Parathyroid adenoma (tissue), 2 donors: ENCODE results near the gene PTGDS.

ENCODE experiments used
- H2AFZ ChIP-seq: fragments of 300-600 bp; sonication (generic); one replicate; pipeline ENCODE4 v1.7.0; 2017; ENCODE audit warnings: antibody characterized with exemption, mild to moderate bottlenecking
- H3K27ac ChIP-seq: fragments of 300-600 bp; sonication (generic); one replicate; pipeline ENCODE4 v1.7.0; 2017
- H3K27me3 ChIP-seq: fragments of 300-600 bp; sonication (generic); one replicate; pipeline ENCODE4 v1.7.0; 2017; ENCODE audit warnings: low read length; ENCODE audit not compliant: control insufficient read depth, insufficient read depth
- H3K36me3 ChIP-seq: fragments of 300-600 bp; sonication (generic); one replicate; pipeline ENCODE4 v1.7.0; 2017; ENCODE audit warnings: low read length; ENCODE audit not compliant: control insufficient read depth, insufficient read depth
- H3K4me1 ChIP-seq: fragments of 300-600 bp; sonication (generic); one replicate; pipeline ENCODE4 v1.7.0; 2017; ENCODE audit warnings: control low read depth
- H3K4me2 ChIP-seq: fragments of 300-600 bp; sonication (generic); one replicate; pipeline ENCODE4 v1.7.0; 2017; ENCODE audit warnings: low read length
- H3K4me3 ChIP-seq: fragments of 300-600 bp; sonication (generic); one replicate; pipeline ENCODE4 v1.7.0; 2017; ENCODE audit warnings: low read depth, low read length
- H3K79me2 ChIP-seq: fragments of 300-600 bp; sonication (generic); one replicate; pipeline ENCODE4 v1.7.0; 2017; ENCODE audit warnings: control low read depth
- H3K9ac ChIP-seq: fragments of 300-600 bp; sonication (generic); one replicate; pipeline ENCODE4 v1.7.0; 2017; ENCODE audit warnings: mild to moderate bottlenecking
- H3K9me3 ChIP-seq: fragments of 300-600 bp; sonication (generic); one replicate; pipeline ENCODE4 v1.7.0; 2017; ENCODE audit warnings: low read length; ENCODE audit not compliant: control insufficient read depth
- CTCF ChIP-seq: fragments of 300-600 bp; sonication (generic); IDR thresholded peaks from one replicate; pipeline ENCODE4 v1.7.0; 2017; ENCODE audit warnings: antibody characterized with exemption, mild to moderate bottlenecking
- donor health status: primary hyperparathyroidism.

The PTGDS gene

GRCh38 chr9:136952321-136952850, 24.9 kb upstream of the PTGDS start:
- no peaks in the 10 kb centered on the region for H3K9me3 ChIP-seq
- H3K4me1 ChIP-seq = no peaks in the 10 kb centered on the region
- H3K27ac ChIP-seq = no peak overlapping the region
- H3K79me2 ChIP-seq = no peaks in the 10 kb centered on the region
- H2AFZ ChIP-seq = no peak overlapping the region
- H3K9ac ChIP-seq = no peak overlapping the region
- no peak overlapping the region for H3K4me2 ChIP-seq
- TF ChIP-seq CTCF = no peak
- no peak overlapping the region for H3K4me3 ChIP-seq
- no peaks in the 10 kb centered on the region for H3K27me3 ChIP-seq
- H3K36me3 ChIP-seq = no peaks in the 10 kb centered on the region

- no peaks in the 10 kb centered on the region for H3K36me3 ChIP-seq
- H3K79me2 ChIP-seq = no peaks in the 10 kb centered on the region
- H3K9me3 ChIP-seq = no peaks in the 10 kb centered on the region
- no peak overlapping the region for H3K4me2 ChIP-seq
- H2AFZ ChIP-seq = no peak overlapping the region
- H3K4me3 ChIP-seq = no peak overlapping the region
- H3K9ac ChIP-seq = no peak overlapping the region
- H3K27ac ChIP-seq = no peak overlapping the region
- H3K4me1 ChIP-seq = no peaks in the 10 kb centered on the region
- no peaks in the 10 kb centered on the region for H3K27me3 ChIP-seq
- no peak for TF ChIP-seq CTCF
These were observed 24.2 kb upstream of the PTGDS start for GRCh38 chr9:136952876-136953770.

- Histone ChIP-seq H3K4me3 (no peak overlapping the region), H3K79me2 (no peaks in the 10 kb centered on the region), H3K27me3 (no peaks in the 10 kb centered on the region), H3K9me3 (no peaks in the 10 kb centered on the region), H3K9ac (no peak overlapping the region), H3K27ac (no peak overlapping the region), H3K36me3 (no peaks in the 10 kb centered on the region), H3K4me2 (no peak overlapping the region), H3K4me1 (no peaks in the 10 kb centered on the region), H2AFZ (no peak overlapping the region)
- TF ChIP-seq CTCF = no peak
These were observed 23.5 kb upstream of the PTGDS start for GRCh38 chr9:136953771-136954269.

- Histone ChIP-seq H3K4me2 (no peak overlapping the region), H3K9ac (no peak overlapping the region), H3K79me2 (no peaks in the 10 kb centered on the region), H3K4me3 (no peak overlapping the region), H3K36me3 (no peaks in the 10 kb centered on the region), H3K27ac (no peak overlapping the region), H3K4me1 (no peaks in the 10 kb centered on the region), H3K27me3 (no peaks in the 10 kb centered on the region), H2AFZ (no peak overlapping the region), H3K9me3 (no peaks in the 10 kb centered on the region)
- TF ChIP-seq CTCF = no peak
These were observed 22.8 kb upstream of the PTGDS start for GRCh38 chr9:136954270-136955083.
